Thyroid gland (tissue), 4 donors: ENCODE measurements around the gene COL24A1. TPM values are rescaled to one million over a fixed set of nuclear protein-coding genes. Genes with fewer than 3 reads are reported as not detected.

ENCODE experiments used
- DNase-seq, 2 donors: peaks; one replicate each; pipeline ENCODE4 v3.0.0-alpha.2; 2019
- H3K27ac ChIP-seq, 3 donors: fragments of 200-600 bp; sonication (generic); 1 replicate in 2 of 3; 2 replicates in 1 of 3; pipeline ENCODE4 v1.5.1; 2016 to 2019; ENCODE audit warnings: mild to moderate bottlenecking in 1 of 3, moderate library complexity in 1 of 3
- H3K27me3 ChIP-seq: fragments of 200-600 bp; sonication (generic); one replicate; pipeline ENCODE4 v1.5.1; 2019
- H3K36me3 ChIP-seq, 2 donors: fragments of 200-600 bp; sonication (generic); one replicate each; pipeline ENCODE4 v1.5.1; 2016 to 2019
- H3K4me1 ChIP-seq, 2 donors: fragments of 200-600 bp; sonication (generic); one replicate each; pipeline ENCODE4 v1.5.1; 2017 to 2019
- H3K4me3 ChIP-seq, 3 donors: fragments of 200-600 bp; sonication (generic); replicated peaks in 1 of 3; 1 replicate in 2 of 3; 2 replicates in 1 of 3; pipeline ENCODE4 v1.5.1; 2016; ENCODE audit warnings: mild to moderate bottlenecking in 1 of 3
- H3K9me3 ChIP-seq: fragments of 200-600 bp; sonication (generic); one replicate; pipeline ENCODE4 v1.5.1; 2017
- POLR2A ChIP-seq, 2 donors: fragments of 450-650 bp; IDR thresholded peaks; one replicate each; pipeline ENCODE4 v1.6.1; 2017; ENCODE audit warnings: antibody characterized with exemption in 2 of 2, mild to moderate bottlenecking in 2 of 2, moderate library complexity in 1 of 2
- WGBS, 2 donors: methylation state at CpG; one replicate each; pipeline ENCODE4 v1.1.5; 2017; 5-methylcytosine and 5-hydroxymethylcytosine counted together
- intact Hi-C: fragments of 100-400 bp; cut with DNase I; formaldehyde crosslinking; loops from one replicate; pipeline ENCODE4 v1.15.1; 2023
- total RNA-seq, 4 donors: library from RNA; depleted of rRNA; stranded (reverse); fragments of >200 nt; gene quantifications; one replicate each; pipeline ENCODE4 v1.2.3, GENCODE V29; 2016
- TF ChIP-seq, protein P1 (sequence below), 6 experiments: fragments of 200-600 bp in 3 of 6; fragments of 450-650 bp in 3 of 6; sonication (generic) in 3 of 6; IDR thresholded peaks; one replicate each; pipeline ENCODE4 v1.5.1; 2016 to 2019; ENCODE audit warnings: antibody characterized with exemption in 6 of 6, mild to moderate bottlenecking in 2 of 6, inconsistent platforms in 1 of 6, moderate library complexity in 1 of 6

The COL24A1 gene
- total RNA-seq, 4 donors from 2014 or later, result 0.27 to 0.89 (median 0.46) TPM

DNA sequence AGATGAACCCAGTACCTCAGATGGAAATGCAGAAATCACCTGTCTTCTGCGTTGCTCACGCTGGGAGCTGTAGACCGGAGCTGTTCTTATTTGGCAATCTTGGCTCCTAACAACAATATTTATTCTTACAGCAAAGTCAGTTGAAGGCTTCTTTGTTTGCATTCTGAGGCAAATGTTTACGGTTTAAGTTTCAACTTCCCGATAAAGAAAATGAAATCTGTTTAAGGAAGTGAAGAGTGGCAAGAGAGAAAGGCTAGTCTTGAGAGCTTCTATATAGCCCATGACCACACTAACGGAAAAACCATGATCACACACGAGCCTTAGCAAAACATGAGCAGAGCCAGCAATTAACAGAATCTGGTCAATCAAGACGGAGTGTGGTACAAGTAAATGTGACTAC lies 325.7 kb downstream of the COL24A1 start:
- Histone ChIP-seq H3K27me3 (no peaks in the 10 kb centered on the region), H3K9me3 (no peaks in the 10 kb centered on the region), H3K4me3 (no peak overlapping the region), H3K36me3 (no peaks in the 10 kb centered on the region), H3K4me1 (no peaks in the 10 kb centered on the region), H3K27ac (no peak overlapping the region)
- 94 to 95% methylated on average over 8 of the region's 8 CpGs for WGBS, 2 donors
- DNase-seq, result no peak
- intact Hi-C loops, result no loop called here
- no peak for TF ChIP-seq POLR2A (IDR thresholded peaks at IDR 0.05)
- TF ChIP-seq, protein P1, sequence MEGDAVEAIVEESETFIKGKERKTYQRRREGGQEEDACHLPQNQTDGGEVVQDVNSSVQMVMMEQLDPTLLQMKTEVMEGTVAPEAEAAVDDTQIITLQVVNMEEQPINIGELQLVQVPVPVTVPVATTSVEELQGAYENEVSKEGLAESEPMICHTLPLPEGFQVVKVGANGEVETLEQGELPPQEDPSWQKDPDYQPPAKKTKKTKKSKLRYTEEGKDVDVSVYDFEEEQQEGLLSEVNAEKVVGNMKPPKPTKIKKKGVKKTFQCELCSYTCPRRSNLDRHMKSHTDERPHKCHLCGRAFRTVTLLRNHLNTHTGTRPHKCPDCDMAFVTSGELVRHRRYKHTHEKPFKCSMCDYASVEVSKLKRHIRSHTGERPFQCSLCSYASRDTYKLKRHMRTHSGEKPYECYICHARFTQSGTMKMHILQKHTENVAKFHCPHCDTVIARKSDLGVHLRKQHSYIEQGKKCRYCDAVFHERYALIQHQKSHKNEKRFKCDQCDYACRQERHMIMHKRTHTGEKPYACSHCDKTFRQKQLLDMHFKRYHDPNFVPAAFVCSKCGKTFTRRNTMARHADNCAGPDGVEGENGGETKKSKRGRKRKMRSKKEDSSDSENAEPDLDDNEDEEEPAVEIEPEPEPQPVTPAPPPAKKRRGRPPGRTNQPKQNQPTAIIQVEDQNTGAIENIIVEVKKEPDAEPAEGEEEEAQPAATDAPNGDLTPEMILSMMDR (IDR thresholded peaks at IDR 0.05), result no peak

DNA sequence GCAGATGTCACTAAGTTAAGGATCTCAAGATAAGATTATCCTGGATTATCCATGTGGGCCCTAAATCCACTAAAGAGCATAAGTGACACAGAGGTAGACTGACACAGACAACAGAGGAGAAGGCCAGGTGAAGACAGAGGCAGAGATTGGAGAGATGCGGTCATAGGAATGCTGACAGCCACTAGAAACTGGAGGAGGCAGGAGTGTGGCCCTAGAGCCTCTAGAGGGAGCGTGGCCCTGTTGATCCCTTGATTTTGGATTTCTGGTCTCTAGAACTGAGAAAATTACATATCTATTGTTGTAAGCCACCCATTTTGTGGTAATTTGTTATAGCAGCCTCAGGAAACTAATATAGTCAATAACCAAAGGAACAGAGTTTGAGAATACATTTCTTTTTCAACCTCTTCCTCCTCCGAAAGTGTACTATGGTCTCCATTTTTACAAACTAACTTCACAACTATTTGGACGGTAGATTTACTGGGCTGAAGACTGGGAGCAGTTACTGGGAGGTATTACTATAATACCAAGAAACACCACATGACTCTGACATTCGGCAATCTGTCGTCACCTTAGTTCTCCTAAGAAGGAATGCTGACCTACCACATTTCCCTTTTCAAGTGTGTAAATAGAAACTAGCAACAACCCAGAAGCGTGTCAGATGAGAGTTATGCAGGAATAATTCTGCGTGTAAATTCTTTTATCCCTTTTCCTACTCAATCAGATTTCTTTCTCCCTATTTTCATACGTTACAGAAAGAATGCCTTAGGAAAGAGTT lies 332.3 kb downstream of the COL24A1 start:
- H3K9me3 ChIP-seq, result no peaks in the 10 kb centered on the region
- H3K4me3 ChIP-seq, result no peak overlapping the region
- H3K36me3 ChIP-seq, result no peaks in the 10 kb centered on the region
- TF ChIP-seq POLR2A (IDR thresholded peaks at IDR 0.05), result no peak
- TF ChIP-seq, protein P1 (IDR thresholded peaks at IDR 0.05), result no peak
- 84% methylated on average over 9 of the region's 9 CpGs for WGBS, 2 donors
- no peaks in the 10 kb centered on the region for H3K4me1 ChIP-seq
- H3K27ac ChIP-seq, result no peak overlapping the region
- intact Hi-C loops, result no loop called here
- no peak for DNase-seq
- no peaks in the 10 kb centered on the region for H3K27me3 ChIP-seq

DNA sequence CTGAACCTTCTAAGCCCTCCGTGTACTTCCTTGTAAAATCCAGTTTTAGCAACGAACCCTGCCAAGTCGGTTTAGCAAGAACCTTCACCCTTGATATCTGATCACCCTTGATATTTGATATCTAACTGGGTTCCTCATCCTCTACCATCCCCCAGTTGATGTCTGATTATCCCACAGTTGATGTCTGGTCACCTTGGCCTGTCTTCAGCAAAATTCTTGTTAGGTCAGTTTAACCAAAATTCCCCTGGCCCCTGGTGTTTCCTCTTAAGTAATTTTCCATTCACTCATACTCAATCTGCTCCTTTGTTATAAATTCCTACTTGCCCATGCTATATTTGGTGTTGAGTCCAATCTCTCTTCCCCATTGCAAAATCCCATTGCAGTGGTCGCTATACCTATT lies 333.9 kb downstream of the COL24A1 start:
- Histone ChIP-seq H3K36me3 (no peaks in the 10 kb centered on the region), H3K27me3 (no peaks in the 10 kb centered on the region), H3K4me1 (no peaks in the 10 kb centered on the region), H3K9me3 (no peaks in the 10 kb centered on the region), H3K27ac (no peak overlapping the region), H3K4me3 (no peak overlapping the region)
- intact Hi-C loops, result no loop called here
- TF ChIP-seq, protein P1 (IDR thresholded peaks at IDR 0.05), result no peak
- no peak for TF ChIP-seq POLR2A (IDR thresholded peaks at IDR 0.05)
- WGBS, 2 donors, result 80 to 87% methylated on average over 4 of the region's 4 CpGs
- no peak for DNase-seq

DNA sequence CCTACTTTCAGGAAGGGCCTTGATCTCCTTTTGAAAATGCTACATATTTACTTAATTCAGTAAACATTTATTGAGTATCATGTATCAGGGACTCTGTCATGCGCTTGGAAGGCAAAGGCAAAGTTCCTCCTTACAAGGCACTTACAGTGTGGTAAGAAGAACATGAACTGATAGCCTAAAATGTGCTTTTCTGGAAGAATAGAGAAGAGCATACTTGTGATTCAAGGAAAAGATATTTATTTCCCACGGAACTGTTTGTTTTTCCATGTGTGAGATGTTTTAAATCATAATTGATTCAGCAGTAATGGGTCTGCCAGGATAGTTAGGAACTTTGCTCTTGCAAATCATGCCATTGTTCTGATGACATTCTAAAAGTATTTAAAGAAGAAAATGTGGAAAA lies 338.2 kb downstream of the COL24A1 start:
- Histone ChIP-seq H3K36me3 (no peaks in the 10 kb centered on the region), H3K27ac (no peak overlapping the region), H3K9me3 (no peaks in the 10 kb centered on the region), H3K4me1 (no peaks in the 10 kb centered on the region), H3K4me3 (no peak overlapping the region), H3K27me3 (no peaks in the 10 kb centered on the region)
- intact Hi-C loops, result no loop called here
- no peak for DNase-seq
- no peak for TF ChIP-seq POLR2A (IDR thresholded peaks at IDR 0.05)
- TF ChIP-seq, protein P1 (IDR thresholded peaks at IDR 0.05), result no peak
- 56 to 65% methylated on average over 2 of the region's 2 CpGs for WGBS, 2 donors

DNA sequence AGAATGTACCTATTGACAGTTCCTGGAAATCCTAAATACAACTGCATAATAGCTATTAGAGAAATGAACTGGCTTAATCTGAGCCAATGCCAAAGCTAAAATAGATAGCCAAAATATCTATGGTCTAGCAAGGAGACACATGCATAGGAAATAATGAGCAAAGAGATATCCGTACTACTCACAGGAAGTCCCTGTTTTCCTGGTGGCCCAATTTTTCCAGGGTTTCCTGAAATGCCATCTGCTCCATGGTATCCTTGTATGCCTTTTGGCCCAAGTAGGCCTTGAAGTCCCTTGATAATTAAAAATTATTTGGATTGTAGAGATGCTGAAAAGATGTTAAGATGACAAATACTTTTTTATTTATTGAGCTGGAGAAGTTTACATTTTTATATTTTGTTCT lies 340.0 kb downstream of the COL24A1 start:
- Histone ChIP-seq H3K4me1 (no peaks in the 10 kb centered on the region), H3K27ac (no peak overlapping the region), H3K4me3 (no peak overlapping the region), H3K36me3 (no peaks in the 10 kb centered on the region), H3K9me3 (no peaks in the 10 kb centered on the region), H3K27me3 (no peaks in the 10 kb centered on the region)
- TF ChIP-seq, protein P1 (IDR thresholded peaks at IDR 0.05), result no peak
- no peak for TF ChIP-seq POLR2A (IDR thresholded peaks at IDR 0.05)
- intact Hi-C loops, result no loop called here
- 69 to 77% methylated on average over 1 of the region's 1 CpG for whole genome bisulfite sequencing, 2 donors
- DNase-seq, result no peak
